ENCODE data around the gene FSIP1. TPM values are rescaled to one million over a fixed set of nuclear protein-coding genes. Genes with fewer than 3 reads are reported as not detected.

FSIP1 gene
- polyA plus RNA-seq, 3 donors, result 0.10 to 0.48 (median 0.21) TPM

DNA sequence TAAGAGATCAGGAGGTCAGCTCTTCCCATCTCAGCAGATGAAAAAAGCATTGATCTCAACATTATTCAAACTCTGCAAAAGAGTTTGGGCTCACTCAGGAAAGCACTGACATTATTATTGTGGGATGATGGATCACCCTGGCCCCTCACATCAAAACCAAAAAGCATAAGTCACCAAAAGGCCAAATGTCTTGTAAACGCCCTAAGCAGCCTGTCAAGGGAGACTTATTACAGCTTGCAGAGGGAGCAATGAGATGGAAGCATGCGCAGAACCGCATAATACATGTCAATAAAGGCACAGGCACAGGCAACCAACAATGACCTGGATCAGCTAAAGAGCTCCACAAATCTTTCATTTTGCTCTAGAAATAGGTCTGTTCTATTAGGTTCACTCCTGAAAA is 4.6 kb downstream of the FSIP1 start:
- intact Hi-C loops (cut with micrococcal nuclease), result no loop called here
- no CpG with 5 or more reads among the region's 3 CpGs for WGBS (ENCODE audit: insufficient coverage)
- no peak overlapping the region for H3K4me3 Mint-ChIP-seq

DNA sequence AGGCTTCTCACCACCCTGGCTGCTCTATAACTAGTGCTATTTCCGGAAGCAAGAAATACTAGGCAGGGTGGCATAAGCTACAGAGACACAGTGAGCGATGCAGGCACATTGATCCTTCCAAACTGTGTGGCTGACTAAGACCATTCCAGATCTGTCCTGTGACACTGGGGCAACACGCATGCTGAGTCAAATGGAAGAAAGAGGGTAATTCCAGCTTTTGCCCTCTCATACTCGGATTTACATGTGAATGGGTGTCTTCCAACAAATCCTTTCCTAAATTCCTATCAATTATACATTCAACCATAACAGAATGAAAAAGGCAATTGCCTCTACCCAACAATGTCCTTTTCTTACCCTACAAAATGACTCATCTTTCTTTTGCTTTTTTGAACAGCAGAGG is 5.1 kb downstream of the FSIP1 start:
- Mint-ChIP-seq H3K36me3 (no peaks in the 10 kb centered on the region), H3K4me1 (peaks cover 28% of the 10 kb centered on the region)

More for the DNA sequence above, 4.6 kb downstream of the FSIP1 start:
- no peaks in the 10 kb centered on the region for H3K36me3 Mint-ChIP-seq
- Histone ChIP-seq H2AFZ (ENCODE audit: insufficient read depth, low read depth, low read length, poor library complexity, severe bottlenecking) (no peak overlapping the region), H3K27ac (ENCODE audit: low read depth in 1 of 2, low read length in 2 of 2) (no peak overlapping the region), H3K4me3 (replicated peaks in 1 of 3; ENCODE audit: low read depth in 2 of 3, low read length in 3 of 3) (no peak overlapping the region), H3K9ac (ENCODE audit: insufficient read depth, low read length, poor library complexity, severe bottlenecking) (no peak overlapping the region), H4K20me1 (ENCODE audit: insufficient read depth, low read length) (no peaks in the 10 kb centered on the region), H3K4me2 (replicated peaks; ENCODE audit: extremely low read depth, low read length, poor library complexity, severe bottlenecking) (no peak overlapping the region), H3K79me2 (ENCODE audit: insufficient read depth, low read length) (peaks cover 2% of the 10 kb centered on the region), H3K9me3 (replicated peaks in 1 of 2; ENCODE audit: control insufficient read depth in 1 of 2, insufficient read depth in 1 of 2, low read length in 2 of 2) (peaks cover 0 to 3% of the 10 kb centered on the region in 2 donors), H3K4me1 (ENCODE audit: control insufficient read depth in 1 of 2, insufficient read depth in 2 of 2, low read length in 2 of 2) (peaks cover 14 to 22% of the 10 kb centered on the region in 2 donors), H3K36me3 (replicated peaks in 1 of 2; ENCODE audit: control insufficient read depth in 1 of 2, insufficient read depth in 2 of 2, low read length in 2 of 2) (no peaks in the 10 kb centered on the region), H3K27me3 (ENCODE audit: control insufficient read depth in 2 of 2, insufficient read depth in 2 of 2, low read length in 2 of 2) (no peaks in the 10 kb centered on the region)
- peaks cover 30% of the 10 kb centered on the region for H3K4me1 Mint-ChIP-seq
- peaks cover 1 to 4% (median 2%) of the 10 kb centered on the region in 7 donors for H3K9me3 Mint-ChIP-seq
- DNase-seq, result no peak
- TF ChIP-seq, protein P1, sequence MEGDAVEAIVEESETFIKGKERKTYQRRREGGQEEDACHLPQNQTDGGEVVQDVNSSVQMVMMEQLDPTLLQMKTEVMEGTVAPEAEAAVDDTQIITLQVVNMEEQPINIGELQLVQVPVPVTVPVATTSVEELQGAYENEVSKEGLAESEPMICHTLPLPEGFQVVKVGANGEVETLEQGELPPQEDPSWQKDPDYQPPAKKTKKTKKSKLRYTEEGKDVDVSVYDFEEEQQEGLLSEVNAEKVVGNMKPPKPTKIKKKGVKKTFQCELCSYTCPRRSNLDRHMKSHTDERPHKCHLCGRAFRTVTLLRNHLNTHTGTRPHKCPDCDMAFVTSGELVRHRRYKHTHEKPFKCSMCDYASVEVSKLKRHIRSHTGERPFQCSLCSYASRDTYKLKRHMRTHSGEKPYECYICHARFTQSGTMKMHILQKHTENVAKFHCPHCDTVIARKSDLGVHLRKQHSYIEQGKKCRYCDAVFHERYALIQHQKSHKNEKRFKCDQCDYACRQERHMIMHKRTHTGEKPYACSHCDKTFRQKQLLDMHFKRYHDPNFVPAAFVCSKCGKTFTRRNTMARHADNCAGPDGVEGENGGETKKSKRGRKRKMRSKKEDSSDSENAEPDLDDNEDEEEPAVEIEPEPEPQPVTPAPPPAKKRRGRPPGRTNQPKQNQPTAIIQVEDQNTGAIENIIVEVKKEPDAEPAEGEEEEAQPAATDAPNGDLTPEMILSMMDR (IDR thresholded peaks at IDR 0.05), result no peak
- H3K27me3 Mint-ChIP-seq (ENCODE audit: low read depth in 3 of 3), result peaks cover 0 to 1% (median 0%) of the 10 kb centered on the region in 3 donors
- no peak overlapping the region for H3K27ac Mint-ChIP-seq

More for the DNA sequence above, 5.1 kb downstream of the FSIP1 start:
- no peak overlapping the region for H2AFZ ChIP-seq (ENCODE audit: insufficient read depth, low read depth, low read length, poor library complexity, severe bottlenecking)
- no peak overlapping the region for H3K4me3 Mint-ChIP-seq
- peaks cover 0 to 1% (median 0%) of the 10 kb centered on the region in 3 donors for H3K27me3 Mint-ChIP-seq (ENCODE audit: low read depth in 3 of 3)
- peaks cover 1 to 4% (median 2%) of the 10 kb centered on the region in 7 donors for H3K9me3 Mint-ChIP-seq
- H3K9me3 ChIP-seq (replicated peaks in 1 of 2; ENCODE audit: control insufficient read depth in 1 of 2, insufficient read depth in 1 of 2, low read length in 2 of 2), result peaks cover 0 to 3% of the 10 kb centered on the region in 2 donors
- 100% methylated on average over 1 of the region's 4 CpGs for WGBS (ENCODE audit: insufficient coverage)
- no peak overlapping the region for H3K27ac ChIP-seq (ENCODE audit: low read depth in 1 of 2, low read length in 2 of 2)
- H3K27ac Mint-ChIP-seq, result no peak overlapping the region
- TF ChIP-seq, protein P1 (IDR thresholded peaks at IDR 0.05), result no peak
- no peak for DNase-seq
- no peaks in the 10 kb centered on the region for H4K20me1 ChIP-seq (ENCODE audit: insufficient read depth, low read length)
- intact Hi-C loops (cut with micrococcal nuclease), result no loop called here
- no peaks in the 10 kb centered on the region for H3K79me2 ChIP-seq (ENCODE audit: insufficient read depth, low read length)
- no peak overlapping the region for H3K9ac ChIP-seq (ENCODE audit: insufficient read depth, low read length, poor library complexity, severe bottlenecking)
- H3K4me3 ChIP-seq (replicated peaks in 1 of 3; ENCODE audit: low read depth in 2 of 3, low read length in 3 of 3), result no peak overlapping the region
- H3K4me1 ChIP-seq (ENCODE audit: control insufficient read depth in 1 of 2, insufficient read depth in 2 of 2, low read length in 2 of 2), result peaks cover 12 to 22% of the 10 kb centered on the region in 2 donors
- no peak overlapping the region for H3K4me2 ChIP-seq (replicated peaks; ENCODE audit: extremely low read depth, low read length, poor library complexity, severe bottlenecking)
- H3K36me3 ChIP-seq (replicated peaks in 1 of 2; ENCODE audit: control insufficient read depth in 1 of 2, insufficient read depth in 2 of 2, low read length in 2 of 2), result no peaks in the 10 kb centered on the region
- no peaks in the 10 kb centered on the region for H3K27me3 ChIP-seq (ENCODE audit: control insufficient read depth in 2 of 2, insufficient read depth in 2 of 2, low read length in 2 of 2)

Measured in CD14-positive monocyte (primary cell).